ENCODE measurements around the gene ANAPC5.

Gene ANAPC5

GRCh38 chr12:121366063-121366459 lies 13.8 kb upstream of the ANAPC5 start:
- DNase-seq (ENCODE audit: low spot score), result no peak

DNA sequence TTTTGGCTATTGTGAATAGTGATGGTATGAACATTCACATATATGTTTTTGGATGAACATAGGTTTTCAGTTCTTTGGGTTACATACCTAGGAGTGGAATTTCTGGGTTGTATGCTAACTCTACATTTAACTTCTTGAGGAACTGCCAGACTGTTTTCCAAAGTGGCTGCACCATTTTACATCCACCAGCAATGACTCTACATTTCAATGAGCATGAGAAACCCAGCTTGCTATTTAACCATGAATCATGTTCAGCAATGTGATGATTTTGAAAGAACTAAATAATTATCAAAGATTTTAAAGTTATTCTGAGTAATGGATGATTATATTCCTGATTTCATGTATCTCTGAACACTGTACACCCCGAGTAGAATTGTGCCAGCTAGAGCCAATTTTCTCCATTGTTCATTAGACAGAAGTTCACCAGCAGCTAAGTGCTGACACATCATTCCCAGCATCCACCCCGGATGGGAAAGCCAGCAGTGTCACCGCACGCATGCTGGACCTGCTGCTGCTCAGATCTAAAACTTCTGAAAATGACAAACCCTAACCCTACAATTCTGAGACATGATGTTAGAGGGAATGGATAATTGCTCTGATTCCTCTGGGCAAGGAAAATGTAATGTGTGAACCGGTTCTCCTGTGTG lies 13.3 kb upstream of the ANAPC5 start:
- no peak for DNase-seq (ENCODE audit: low spot score)

DNA sequence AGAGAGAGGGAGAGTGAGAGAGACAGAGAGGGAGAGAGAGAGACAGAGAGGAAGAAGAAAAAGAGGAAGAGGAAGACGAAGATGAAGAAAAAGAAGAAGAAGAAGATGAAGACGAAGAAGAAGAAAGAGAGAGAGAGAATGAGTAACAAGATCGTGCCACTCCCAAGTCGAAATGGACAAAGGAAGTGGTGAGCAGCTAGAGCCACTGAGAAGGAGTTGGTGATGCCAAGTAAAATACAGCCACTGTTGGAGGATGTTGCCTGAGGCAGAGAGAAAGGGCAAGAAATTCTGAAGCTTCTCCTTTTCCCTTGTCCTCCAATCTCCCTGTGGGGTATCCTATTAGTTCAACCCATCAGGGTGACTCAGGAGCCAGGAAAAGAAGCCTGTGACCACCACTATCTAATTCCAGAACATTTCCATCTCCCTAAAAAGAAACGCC lies 12.5 kb upstream of the ANAPC5 start:
- DNase-seq (ENCODE audit: low spot score), result no peak

DNA sequence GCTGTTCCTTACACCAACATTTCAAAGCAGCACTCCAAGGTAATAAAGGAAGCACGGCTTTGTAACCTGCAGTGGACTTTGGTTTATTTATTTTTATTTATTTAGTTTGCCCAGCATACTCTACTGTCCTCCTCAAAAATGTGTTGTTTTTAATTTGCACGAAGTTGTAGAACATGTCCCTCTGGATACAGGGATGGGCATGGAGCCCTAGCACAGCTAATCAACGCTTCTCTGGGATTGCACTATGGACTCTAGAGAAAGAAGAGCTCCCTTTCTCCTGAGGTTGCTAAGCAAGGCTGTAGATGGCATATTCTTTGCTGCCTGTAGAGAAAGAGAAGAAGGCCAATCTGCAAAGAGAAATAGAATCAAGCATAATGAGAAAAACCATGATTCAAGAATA lies 5.9 kb upstream of the ANAPC5 start:
- no peak for DNase-seq (ENCODE audit: low spot score)

GRCh38 chr12:121357331-121357730 lies 5.1 kb upstream of the ANAPC5 start:
- no peak for DNase-seq (ENCODE audit: low spot score)

DNA sequence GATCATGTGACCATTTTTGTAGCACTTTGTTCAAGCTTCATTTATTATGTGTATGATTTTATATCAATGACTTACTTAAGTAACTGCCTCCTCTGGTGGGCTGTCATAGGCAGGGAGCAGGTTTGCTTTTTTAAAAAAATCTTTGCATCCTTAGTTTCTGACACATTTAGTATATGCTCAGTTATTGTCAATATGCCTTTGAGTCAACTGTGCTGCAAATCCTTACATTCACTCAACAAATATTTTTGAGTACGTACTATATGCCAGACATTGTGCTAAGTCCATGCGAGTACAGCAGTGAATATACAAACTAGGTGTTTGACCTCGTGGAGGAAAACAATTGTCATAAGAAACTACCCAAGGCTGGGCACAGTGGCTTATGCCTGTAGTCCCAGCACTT lies 4.4 kb upstream of the ANAPC5 start:
- no peak for DNase-seq (ENCODE audit: low spot score)

DNA sequence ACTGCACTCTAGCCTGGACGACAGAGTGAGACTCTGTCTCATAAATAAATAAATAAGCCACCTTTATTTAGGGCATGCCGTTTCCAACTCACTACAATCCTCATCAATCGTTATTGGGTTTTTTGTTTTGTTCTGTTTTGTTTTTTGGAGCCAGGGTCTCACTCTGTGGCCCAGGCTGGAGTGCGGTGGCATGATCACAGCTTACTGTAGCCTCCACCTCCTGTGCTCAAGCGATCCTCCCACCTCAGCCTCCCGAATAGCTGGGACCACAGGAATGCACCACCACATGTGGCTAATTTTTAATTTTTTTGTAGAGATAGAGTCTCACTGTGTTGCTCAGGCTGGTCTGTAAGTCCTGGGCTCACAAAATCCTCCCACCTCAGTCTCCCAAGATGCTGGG lies 3.6 kb upstream of the ANAPC5 start:
- no peak for DNase-seq (ENCODE audit: low spot score)

DNA sequence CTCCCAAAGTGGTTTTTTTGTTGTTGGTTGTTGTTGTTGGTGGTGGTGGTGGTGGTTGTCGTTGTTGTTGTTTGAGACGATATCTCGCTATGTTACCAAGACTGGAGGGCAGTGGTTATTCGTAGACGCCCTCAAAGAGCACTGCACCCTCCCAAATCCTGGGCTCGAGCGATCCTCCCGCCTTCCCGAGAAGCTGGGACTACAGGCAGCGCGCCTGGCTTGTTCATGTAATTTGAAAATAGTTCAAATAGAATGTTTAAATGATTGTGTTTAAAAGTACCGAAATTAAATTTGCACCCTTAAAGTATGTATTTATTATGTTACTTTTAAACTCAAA lies 439 bp upstream of the ANAPC5 start:
- no peak for DNase-seq (ENCODE audit: low spot score)

DNA sequence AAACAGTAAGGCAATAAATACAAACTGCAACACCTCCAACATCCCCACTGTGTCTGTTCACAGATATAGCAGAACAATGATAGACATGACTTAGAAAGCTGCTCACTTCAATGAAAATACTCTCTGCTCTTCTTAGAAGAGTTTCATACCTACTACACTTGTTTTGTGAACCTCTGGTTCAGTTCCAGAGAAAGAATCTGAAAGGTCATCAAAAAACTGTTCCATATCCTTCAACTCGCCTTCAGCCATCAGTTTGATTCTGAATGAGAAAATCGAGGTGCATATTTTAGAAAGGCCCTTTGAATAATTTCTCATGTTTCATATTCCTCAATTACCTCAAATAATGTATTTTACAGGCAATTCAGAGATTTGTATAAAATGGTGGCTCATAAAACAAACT lies 5.5 kb downstream of the ANAPC5 start:
- no peak for DNase-seq (ENCODE audit: low spot score)

DNA sequence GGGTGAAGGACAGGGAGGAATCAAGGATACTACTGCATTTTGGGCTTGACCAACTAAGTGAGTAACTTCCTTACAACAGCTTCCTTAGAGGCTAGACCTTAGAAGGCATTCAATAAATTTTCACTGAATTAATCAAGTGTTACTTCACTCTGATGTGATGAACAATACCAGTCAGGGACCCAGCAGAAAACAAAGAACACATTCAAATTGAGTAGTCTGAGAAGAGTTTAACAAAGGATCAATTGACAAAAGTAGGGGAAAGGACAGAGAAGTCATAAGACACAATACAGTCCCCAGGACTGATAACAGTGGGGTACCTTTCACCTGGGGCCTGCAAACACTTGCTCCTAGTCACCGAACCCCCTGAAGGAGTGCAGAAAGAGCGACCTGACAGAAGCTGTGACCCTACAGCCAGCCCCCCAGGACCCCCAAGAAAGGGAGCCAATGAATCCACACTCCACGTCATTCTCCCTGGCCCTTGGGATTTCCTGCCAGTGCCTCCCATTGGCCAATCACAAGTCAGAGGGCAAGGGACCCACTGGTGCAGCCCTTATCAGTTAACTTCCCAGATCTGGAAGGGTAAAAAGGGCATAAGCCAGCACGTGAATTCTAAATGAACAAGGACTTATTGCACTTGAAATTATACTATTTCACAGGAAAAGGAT lies 6.9 kb downstream of the ANAPC5 start:
- no peak for DNase-seq (ENCODE audit: low spot score)

DNA sequence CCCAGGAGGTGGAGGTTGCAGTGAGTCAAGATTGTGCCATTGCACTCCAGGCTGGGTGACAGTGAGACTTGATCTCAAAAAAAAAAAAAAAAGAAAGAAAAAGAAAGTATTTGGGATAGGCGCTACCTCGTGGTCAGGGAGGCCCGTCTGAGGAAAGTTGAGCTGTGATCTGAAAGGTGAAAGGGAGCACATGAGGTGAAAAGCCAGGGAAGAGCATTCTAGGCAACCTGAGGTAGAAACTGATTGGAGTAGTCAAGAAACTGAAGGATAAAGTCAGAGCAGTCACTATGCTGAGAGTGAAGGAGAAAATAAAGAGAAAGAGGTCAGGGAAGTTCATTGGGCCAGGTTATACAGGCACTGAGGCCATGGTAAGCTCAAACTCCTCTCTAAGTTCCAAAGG lies 7.7 kb downstream of the ANAPC5 start:
- no peak for DNase-seq (ENCODE audit: low spot score)

DNA sequence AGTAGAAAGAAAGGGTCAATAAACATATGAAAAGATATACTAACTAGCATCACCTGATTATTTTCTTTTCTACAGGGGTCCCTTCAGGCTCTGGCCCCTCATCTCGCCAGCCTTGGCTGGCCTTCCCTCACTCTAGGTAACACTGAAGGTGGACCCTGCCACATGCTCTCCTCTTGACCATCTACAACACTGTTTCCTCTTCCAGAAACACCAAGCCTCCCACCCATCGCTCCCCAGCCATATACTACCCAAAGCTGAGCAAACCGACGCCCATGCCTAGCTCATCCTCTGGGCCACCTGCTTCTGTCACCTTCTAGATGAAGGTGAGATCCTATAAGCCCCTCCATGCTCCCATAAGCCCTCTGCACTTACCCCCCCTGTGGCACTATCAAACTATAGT lies 14.8 kb downstream of the ANAPC5 start:
- DNase-seq (ENCODE audit: low spot score), result no peak

DNA sequence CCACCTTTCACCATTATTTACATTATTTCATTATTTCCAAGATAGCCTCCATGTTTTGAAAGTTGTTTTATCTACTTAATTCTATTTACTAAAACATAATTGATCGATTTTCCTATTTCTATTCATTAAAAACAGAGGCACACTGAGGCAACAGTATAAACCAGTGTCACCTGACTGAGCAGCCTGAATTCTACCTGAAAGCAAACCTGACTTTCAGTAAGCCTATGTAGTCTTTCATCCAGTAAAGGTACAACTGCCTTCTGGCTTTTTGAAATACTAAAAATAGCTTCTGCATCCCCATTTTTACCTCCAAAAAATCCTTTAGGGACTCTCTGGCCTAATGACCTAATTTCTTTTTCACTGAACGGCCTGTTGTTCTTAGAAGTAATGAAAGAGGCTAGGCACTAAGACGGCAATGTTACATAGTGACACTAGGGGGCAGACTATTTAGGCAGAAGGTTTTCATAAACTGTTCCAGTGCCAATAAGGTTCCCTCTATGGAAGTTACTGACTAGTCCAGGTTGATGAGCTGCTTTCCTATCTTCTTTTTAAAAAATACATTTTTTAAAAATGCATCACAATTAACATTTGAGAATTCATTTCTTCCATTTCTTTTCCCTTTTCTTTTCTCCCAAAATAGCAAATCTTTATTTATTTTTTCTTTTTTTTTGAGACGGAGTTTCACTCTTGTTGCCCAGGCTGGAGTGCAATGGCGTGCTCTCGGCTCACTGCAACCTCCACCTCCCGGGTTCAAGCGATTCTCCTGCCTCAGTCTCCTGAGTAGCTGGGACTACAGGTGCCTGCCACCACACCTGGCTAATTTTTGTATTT lies 17.5 kb downstream of the ANAPC5 start:
- DNase-seq (ENCODE audit: low spot score), result peak; percentile 68

GRCh38 chr12:121333747-121334146 lies 18.5 kb downstream of the ANAPC5 start:
- DNase-seq (ENCODE audit: low spot score), result no peak

GRCh38 chr12:121331248-121331647 lies 21.0 kb downstream of the ANAPC5 start:
- DNase-seq (ENCODE audit: low spot score), result peak; percentile 8

DNA sequence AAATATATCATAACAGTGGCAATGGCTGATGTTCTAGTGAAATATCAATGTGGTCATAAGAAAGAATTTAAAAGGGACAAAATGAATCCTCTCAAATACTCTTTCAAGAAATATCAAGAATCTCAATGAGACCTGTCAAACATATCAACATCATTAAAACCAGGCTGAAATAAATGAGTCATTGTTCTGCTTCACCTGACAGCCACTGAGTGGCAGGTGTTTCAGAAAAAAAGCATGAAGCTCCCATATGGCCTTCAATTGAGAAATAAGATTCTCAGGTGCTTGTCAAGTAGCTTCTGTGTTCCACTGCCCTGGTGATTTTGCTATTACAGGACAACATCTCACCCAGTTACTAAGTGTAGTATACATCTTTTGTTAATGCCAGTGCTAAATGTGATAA lies 21.5 kb downstream of the ANAPC5 start:
- no peak for DNase-seq (ENCODE audit: low spot score)

GRCh38 chr12:121330195-121330594 lies 22.0 kb downstream of the ANAPC5 start:
- DNase-seq (ENCODE audit: low spot score), result no peak

GRCh38 chr12:121328620-121329019 lies 23.6 kb downstream of the ANAPC5 start:
- no peak for DNase-seq (ENCODE audit: low spot score)

GRCh38 chr12:121326996-121327674 lies 25.1 kb downstream of the ANAPC5 start:
- DNase-seq (ENCODE audit: low spot score), result no peak

DNA sequence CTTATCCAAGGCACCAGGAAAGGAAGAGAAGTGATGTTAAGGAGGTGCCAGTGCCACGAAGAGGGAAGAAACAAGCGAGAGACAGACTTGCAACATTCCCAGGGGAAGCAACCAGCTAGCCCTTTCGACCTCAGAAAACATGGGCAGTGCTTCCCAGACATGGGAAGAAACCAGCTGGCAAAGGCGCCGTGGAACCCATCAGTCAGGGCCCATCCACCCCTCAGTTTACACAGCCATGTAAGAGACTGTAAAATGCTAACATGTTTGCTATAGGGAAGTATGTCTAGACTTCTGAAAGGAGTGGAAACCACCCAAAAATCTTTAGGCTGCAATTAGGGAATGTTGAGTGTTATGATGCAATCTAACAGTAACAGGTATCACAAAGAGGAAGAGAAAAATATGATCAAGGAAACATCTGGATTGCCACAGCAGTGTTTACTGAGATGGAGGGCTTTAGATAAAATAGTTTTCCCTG lies 26.3 kb downstream of the ANAPC5 start:
- no peak for DNase-seq (ENCODE audit: low spot score)

GRCh38 chr12:121323908-121324307 lies 28.3 kb downstream of the ANAPC5 start:
- DNase-seq (ENCODE audit: low spot score), result no peak

GRCh38 chr12:121318121-121318520 lies 34.1 kb downstream of the ANAPC5 start:
- DNase-seq (ENCODE audit: low spot score), result no peak

DNA sequence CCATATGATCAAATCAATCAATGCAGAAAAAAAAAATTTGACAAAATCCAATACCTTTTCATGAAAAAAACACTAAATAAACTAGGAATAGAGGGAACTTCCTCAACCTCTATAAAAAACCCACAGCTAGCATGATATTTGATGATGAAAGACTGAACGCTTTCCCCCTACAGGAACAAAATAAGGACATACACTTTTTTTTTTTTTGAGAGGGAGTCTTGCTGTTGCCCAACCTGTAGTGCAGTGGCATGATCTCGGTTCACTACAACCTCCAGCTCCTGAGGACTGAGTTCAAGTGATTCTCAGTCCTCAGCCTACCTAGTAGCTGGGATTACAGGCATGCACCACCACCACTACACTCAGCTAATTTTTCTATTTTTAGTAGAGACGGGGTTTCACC lies 37.8 kb downstream of the ANAPC5 start:
- no peak for DNase-seq (ENCODE audit: low spot score)

Data from hepatic stellate cell (primary cell).